ENCODE measurements around the gene POTEF. TPM values are rescaled to one million over a fixed set of nuclear protein-coding genes. Genes with fewer than 3 reads are reported as not detected.
"Not testable (repeated sequence)": the region's sequence is repeated elsewhere in the genome, so short reads cannot be mapped to it uniquely, and the experiment has no call there.

POTEF gene
- polyA plus RNA-seq, 3 donors, result 0.06 to 0.17 (median 0.07) TPM

DNA sequence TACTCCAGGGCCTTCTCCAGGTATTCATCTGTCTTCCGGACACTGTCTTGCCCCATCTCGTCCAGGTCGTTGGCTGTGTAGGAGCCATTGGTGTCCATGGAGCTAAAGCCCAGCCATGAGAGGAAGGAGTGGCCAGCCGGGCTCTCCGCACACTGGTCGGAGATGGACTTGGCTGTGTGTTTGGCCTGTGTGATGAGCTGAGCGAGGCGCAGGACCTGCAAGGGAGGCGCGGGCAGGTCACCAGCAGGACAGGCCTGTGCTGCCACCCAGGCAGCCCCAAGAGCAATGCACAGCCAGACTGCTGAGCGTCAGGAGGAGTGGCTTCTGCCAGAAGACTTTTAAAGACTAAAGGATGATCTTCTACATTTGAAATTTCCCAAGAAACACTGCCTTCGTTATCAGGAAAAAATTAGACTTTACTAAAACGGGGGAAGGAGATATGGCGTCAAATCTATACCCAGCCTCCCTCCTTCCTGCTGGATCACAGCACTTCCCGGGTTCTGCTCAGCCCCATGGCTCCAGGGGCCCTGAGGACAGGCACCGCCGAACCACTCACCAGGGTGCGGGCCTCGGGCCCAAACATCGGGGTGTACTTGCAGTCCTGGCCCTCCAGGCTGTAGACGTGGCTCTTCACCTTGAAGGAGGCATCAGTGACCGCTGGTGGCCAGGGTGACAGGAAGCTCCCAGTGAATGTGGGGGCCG lies 24.9 kb upstream of the POTEF start:
- DNase-seq (ENCODE audit: low read depth in 3 of 3, low spot score in 2 of 3), result not testable (repeated sequence)

DNA sequence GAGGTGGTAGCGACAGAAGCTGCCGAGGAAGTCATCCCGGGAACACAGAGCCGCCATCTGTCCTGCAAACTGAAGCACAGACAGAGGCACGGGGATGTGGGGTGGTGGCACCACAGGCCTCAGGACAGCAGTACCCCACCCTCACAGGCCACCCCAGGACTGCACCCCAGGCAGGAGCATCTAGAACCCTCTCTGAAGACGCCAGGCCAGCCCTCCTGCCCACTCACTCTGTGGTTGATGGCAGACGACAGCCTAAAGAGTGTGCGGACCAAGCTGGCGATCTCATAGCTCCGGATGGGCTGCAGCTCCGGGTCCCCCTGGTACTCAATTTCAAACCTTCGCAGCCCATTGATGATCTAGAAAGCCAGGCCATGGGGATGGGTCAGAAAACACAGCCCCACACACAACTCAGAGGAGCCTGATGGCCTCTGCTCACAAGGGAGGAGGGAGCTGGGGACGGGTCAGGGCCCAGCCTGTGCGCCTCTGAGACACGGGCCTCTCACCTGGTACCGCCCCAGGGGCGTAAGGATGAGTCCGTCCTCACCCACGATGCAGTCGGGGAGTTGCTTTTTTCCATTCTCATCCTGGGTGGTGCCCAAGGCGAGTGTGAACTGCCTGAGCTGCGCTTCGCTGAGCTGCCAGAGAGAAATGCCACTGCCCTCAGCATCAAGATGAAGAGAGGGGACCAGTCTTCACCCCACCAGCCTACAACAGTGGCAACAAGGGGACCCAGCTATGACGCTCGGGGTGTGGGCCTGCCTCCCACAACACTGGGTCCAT lies 24.0 kb upstream of the POTEF start:
- no peak for DNase-seq (ENCODE audit: low read depth in 3 of 3, low spot score in 2 of 3)

DNA sequence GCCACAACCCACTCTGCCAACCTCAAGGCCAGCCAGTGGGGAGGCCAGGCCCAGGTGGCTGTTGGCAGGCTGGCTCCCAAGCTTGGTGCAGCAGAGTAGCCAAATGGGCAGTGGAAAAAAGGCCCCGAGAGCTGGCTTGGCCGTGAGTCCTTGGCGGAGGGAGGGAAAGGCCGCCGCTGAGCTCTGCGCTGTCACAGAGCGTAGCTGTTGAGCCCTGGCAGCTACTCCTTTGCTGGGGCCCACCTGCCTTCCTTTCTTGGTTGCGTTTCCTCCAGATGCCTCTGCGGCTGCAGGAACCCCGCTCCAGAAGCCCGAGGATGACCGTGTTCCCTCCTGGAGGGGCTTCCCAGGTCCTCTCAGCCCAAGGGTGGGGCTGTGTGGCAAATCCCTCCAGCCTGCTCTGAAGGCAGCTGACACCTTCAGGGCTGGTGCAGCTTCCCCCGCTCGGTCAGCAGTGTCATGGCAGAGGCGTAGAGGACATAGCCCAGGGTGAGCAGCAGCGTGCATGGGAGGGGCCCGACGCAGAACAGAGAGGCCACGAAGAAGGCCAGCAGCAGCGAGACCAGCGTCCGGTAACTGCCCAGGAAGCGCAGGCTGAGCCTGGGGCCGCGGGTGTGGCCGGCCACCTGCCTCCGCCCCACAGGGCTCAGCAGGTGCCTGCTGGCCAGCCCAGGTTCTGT lies 23.3 kb upstream of the POTEF start:
- not testable (repeated sequence) for DNase-seq (ENCODE audit: low read depth in 3 of 3, low spot score in 2 of 3)

DNA sequence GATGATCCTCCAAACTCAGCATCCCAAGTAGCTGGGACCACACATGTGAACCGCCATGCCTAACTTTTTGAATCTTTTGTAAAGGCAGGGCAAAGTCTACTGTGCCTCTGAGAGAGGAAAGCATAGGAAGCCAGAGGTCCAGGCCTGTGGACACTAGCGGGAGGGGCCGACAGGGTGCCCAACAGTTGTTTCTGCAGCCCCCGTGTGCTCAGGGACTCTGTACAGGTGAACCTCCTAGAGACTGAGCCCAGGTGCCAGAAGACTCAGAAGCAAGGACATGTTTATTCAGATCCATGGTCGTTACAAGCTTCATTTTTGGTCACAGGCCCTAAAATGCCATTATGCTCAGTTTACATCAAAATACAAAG lies 22.1 kb upstream of the POTEF start:
- DNase-seq (ENCODE audit: low read depth in 3 of 3, low spot score in 2 of 3), result not testable (repeated sequence)

DNA sequence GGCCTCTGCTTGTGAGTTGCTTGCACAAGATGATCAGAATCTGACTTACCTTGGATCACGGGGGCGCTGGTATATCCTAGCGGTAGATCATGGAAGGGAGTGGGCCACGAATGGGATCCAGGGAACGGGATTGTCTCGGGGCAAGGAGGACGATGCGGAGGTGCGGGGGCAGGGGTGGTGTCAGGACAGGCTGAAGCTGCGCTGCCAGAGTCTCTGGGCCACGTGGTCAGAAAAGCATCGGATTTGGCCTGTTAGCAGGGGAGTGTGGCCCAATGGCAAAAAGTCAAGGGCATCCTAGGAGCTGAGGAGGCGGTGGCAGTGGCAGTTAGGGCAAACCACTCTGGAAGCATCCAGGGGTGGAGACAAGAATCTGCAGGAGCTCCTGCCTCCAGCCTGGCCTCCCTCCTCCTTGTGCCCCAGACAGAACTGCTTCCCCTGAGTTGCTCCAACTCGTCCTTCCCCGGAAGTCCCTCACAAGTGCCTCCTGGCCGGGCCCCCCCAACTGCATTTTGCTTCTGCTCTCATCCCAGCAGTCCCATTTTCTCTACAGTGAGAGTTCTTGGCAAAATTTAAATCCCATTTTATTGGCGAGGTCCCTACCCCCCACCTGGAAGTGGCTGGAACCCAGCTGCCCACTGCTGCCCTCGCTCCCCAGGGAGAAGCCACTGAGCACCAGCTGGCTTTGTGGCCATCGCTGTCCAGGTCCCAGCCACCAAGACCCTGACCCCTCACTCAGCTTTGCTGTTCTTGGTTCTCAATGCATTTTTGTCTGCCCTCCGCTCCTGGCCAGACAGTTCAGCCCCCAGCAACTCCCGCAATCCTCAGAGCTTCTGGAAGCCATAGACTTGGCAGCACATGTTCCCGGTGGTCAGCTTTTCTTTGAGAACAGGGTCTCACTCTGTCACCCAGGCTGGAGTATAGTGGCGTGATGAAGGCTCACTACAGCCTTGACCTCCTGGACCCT lies 21.4 kb upstream of the POTEF start:
- DNase-seq (ENCODE audit: low read depth in 3 of 3, low spot score in 2 of 3), result no peak

DNA sequence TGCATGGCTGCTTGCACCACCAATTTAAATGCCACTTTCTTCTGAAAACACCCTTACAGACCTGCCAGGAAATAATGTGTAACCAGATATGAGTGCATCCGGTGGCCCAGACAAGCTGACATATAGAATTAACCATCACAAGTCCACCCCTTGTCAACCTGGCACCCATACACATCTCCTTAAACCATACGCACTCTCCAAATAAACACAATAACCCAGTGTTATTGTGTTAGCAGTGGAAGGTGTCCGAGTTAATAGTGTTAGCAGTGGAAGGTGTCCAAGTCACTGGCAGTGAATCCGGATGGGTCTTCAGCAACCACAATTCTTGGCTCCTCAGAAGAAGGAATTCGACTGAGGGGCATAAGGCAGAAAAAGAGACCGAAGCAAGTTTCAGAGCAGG lies 19.5 kb upstream of the POTEF start:
- not testable (repeated sequence) for DNase-seq (ENCODE audit: low read depth in 3 of 3, low spot score in 2 of 3)

DNA sequence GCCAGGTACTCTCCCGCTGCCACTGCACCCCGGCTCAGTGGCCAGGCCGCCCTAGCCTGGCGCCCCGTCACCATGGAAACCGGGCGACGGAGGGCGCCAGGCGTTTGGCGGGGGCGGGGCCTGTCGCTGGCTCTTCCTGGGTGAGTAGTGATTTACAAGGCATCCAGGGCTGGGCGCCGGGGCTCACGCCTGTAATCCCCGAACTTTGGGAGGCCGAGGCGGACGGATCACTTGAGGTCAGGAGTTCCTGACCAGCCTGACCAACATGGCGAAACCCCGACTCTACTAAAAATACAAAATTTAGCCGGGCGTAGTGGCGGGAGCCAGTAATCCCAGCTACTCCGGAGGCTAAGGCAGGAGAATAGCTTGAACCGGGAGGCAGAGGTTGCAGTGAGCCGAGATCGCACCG lies 16.0 kb upstream of the POTEF start, which contains the start of gene CCDC74B:
Gene CCDC74B (minus strand): TSS at position 107 of the 409 bp plus-strand sequence. CDS start 116 bp downstream, outside the sequence.
- DNase-seq (ENCODE audit: low read depth in 3 of 3, low spot score in 2 of 3), result not testable (repeated sequence)

DNA sequence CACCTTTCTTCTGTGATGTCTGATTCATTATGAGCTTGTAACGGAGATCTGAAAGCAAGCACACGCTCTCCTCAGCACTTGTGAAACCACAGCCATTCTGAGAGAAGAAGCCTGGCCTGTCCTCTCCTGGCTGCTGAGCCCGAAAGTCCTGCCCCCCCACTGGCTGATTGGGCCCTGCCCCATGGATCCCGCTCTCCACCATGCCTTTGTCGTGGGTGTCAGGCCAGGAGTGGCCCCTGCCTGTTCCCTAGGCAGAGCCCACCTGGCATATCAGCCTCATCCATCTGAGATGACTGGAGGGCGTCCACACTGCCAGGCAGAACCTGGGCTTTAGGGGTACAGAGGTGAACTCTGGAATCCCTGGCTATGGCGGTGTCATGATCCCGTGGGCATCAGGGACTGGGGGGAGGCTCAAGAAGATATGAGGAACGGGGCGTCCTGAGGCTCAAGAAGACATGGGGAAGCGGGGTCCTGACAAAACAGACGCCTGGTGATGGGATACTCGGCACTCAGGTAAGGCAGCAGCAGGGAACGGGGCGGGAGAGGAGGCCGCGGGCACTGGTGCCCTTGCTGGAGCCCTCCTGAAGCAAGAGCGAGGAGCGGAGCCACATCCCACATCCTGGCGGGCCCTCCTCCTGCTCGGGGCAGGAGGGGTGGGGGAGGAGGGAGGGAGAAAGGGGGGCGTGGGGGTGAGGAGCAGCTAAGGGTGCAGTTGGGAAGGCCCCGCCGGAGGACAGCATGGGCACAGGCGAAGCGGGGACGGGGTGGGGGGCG lies 14.4 kb upstream of the POTEF start:
- DNase-seq (ENCODE audit: low read depth in 3 of 3, low spot score in 2 of 3), result not testable (repeated sequence)

DNA sequence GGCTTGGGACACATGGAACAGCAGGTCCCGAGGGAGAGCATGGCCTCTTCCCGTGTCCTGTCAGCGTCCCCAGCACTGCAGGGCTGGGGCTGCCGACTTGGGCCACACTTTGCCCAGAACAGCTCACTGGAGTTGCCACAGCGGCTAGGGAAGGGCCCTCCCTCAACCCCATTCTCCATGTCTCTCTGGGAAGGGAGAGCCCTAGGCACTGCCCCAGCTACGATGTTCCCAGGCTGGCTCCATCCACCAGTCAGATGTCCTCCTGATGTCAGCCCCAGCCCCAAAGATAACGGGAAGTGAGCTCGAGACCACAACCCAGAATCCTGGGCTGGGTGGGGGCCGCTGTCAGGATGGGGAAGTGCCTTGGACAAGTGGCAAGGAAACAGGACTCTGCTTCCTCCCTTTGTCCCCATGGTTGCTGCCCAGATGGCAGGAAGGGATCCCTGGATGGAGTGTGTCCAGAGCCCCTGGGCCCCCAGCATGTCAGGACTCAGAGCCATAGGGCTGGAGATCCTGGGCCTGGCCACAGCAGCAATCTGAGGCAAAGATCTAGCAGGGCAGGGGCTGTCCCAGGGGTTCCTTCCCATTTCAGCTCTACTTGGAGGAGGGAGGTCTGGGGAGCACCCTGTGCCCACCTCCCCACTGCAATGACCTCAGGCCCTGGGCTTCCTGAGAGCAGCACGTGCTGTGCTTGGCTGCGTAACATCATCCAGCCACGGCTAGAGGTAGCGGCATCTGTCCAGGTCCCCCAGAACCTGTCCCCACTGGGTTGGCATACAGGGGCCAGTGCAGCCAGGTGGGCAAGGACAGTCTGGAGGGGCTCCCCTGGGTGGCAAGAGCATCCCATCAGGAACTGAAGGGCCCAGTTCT lies 13.6 kb upstream of the POTEF start:
- not testable (repeated sequence) for DNase-seq (ENCODE audit: low read depth in 3 of 3, low spot score in 2 of 3)

DNA sequence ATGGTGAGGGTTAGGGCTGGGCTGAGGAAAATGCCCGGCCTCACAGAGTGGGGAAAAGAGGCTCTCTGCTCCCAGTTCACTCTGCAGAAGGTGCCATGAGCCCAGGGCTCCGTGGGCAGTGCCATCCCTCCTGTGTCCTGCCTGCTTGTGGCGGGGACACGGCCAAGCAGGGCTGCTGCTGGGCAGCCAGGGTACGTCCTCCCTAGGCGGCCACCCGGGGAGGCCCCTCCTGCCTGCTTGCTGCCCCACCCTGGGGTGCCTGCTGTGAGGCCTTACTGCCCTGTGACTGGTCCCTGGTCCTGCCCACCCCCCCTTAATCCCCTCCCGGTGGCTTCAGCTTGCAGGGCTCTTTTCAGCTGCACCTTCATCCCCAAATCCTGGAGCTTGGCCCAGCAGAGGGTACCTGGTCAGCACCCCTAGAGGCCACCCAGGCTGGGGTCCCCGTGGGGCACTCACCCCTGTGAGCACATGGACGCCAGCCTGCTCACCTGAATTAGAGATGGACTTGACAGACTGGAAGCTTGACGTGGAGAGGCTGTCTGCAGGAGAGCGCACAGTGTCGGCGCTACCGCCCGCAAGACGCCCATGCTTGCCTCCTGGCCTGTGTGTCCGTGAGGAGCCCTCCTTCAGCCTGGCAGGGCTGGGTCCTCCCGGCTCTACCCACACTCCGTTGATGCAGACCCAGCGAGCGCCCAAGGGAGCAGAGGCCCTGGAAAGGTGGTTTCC lies 12.8 kb upstream of the POTEF start:
- DNase-seq (ENCODE audit: low read depth in 3 of 3, low spot score in 2 of 3), result not testable (repeated sequence)

DNA sequence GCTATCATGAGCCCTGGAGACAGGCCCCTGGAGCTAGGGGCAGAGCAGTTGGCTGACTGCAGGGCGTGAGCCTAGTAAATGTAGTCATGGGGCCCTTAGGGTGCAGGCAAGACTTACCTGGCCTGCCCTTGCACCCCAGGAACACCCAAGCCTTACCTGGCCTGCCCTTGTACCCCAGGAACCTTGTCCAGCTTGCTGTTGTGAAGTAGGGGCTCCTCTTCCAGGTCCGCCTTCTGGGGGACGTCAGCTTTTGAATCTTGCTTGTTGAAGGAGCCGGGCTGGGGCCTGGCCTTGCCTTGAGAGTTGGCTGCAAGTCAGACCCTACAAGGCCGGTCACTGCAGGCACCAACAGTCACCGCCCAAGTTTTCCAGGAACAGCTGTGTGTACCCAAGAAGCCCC lies 12.0 kb upstream of the POTEF start:
- DNase-seq (ENCODE audit: low read depth in 3 of 3, low spot score in 2 of 3), result not testable (repeated sequence)

DNA sequence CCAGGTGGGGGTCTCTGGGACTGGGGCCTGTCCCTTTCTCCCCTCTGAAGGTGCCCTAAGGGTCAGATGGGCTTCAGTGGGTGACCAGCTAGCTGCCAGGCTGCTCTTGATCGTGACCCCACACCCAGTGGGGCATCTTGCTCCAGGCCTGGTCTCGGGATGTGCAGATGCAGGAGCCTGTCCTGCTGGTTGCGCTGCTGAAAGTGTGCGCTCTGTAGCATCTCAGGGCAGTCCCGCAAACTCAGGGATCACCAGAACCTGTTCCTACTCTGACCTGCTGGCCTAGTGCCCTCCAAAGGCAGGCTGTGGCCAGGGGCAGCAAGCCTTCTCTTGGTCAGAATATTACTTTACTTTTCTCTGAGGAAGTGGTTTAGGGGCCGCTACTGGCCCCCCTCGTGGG lies 11.5 kb upstream of the POTEF start:
- not testable (repeated sequence) for DNase-seq (ENCODE audit: low read depth in 3 of 3, low spot score in 2 of 3)

DNA sequence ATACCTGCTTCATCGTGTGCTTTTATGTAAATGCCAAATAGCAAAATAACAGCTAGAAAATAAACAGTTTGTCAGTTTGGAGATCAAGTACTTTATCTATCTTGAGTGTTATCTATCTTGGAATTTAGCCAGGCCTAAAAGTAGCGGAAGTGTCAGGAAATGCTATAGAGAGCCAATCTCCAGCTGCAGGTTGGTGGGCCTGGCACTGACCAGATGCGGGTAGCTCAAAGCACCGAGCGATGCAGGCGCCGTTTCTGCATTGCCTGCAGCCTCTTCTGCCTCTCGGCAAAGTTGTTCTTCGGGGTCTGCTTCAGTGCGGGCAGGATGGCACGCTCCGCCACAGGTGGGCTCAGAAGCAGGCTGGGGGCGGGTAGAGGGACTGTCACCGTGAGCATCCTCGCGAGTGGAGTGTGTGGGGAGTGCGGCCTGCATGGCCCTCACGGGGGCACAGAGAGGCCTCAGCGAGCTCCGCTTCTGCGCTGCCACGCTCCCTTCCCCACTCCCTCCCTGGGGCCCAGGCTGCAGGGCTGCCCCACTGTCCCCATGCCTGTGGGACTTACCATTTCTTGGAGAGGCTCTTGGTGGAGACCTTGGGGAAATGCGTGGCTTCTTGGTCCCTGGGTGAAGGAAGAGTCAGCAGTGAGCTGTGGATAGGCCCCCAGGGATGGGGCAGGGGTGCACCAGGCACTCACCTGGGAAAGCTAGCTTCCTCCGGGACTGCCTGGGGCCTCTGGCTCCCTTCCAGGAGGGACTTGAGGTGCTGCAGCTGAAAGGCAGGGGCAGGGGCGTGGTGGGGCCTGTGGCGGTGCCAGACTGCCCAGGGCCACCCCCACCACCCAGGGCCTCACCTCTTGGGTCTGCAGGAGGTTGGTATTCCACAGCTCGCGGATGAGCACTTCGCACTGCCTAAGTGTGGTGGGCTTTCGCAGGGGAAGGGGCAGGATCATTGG lies 10.6 kb upstream of the POTEF start:
- not testable (repeated sequence) for DNase-seq (ENCODE audit: low read depth in 3 of 3, low spot score in 2 of 3)

DNA sequence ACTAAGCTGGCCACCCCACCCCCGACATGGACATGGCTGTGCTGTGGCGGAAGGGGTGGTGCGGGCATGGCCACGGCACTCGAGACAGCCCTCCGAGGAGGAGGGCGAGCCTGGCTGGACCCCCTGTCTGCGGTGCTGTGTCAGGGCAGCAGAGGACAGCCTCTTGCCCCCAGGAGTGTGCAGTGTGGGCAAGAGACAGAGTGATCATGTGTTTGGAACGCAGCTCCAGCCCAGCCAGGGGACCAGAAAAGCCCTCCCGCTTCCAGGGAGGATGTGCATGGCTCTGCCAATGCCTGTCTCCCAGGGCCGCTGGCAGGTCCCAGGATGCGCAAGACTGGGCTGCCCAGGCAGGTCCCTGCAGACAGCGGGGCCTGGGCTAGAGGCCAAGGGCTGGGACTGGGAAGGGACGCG lies 9.8 kb upstream of the POTEF start:
- DNase-seq (ENCODE audit: low read depth in 3 of 3, low spot score in 2 of 3), result not testable (repeated sequence)

DNA sequence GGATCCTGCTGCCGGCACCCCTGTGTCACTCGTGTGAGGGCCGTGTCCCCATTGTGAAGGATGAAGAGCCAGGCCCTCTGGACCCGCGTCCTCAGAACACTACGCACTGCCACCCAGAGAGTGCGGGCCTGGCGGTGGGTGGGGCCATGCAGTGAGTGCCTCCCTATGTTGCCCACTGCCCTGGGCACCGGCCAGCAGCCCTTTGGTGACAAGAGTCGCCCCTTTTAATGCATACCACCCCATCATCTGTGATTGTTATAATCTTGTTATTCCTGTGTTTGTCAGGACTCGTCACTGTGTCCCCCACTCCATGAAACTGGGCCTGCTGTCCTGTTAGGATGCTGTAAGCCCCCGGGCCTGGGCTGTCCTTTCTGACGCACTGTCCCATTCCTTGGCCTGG lies 9.3 kb upstream of the POTEF start:
- DNase-seq (ENCODE audit: low read depth in 3 of 3, low spot score in 2 of 3), result not testable (repeated sequence)

DNA sequence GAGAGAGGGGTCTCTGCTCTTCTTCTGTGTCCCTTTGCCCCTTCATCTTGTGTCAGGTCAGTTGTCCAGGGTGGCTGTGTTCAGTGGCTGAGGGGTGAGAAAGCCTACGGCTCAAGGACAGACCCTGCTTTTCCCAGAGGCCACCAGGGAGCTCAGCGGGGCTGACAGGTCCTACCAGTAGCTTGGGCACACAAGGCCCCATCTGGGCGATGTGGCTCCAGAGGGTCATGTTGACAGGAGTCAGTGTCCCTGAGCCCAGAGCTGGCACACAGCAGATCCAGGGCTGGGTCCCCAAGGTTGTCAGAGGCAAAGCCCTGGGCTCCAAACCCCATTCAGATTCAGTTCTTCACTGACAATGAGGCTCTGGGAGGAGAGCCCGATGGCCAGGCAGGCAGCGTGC lies 8.1 kb upstream of the POTEF start:
- DNase-seq (ENCODE audit: low read depth in 3 of 3, low spot score in 2 of 3), result not testable (repeated sequence)

DNA sequence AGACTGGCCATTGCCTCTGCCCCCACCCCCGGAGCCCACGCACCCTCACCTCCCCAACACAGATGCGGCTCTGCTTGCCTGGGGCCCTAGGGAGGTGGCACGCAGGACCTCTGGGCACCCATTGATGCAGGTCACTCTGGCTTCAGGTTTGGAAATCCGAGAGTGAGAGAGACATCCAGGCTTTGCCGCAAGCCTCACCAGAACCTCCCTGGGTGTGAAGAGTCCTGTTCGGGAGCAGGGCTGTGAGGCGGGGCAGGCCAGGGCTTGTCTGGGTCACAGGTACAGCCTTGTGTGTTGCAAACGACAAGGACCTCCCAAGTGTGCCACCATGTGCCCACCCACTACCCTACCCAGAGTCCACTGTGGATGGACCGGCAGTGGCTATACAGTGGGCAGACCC lies 7.5 kb upstream of the POTEF start:
- DNase-seq (ENCODE audit: low read depth in 3 of 3, low spot score in 2 of 3), result not testable (repeated sequence)
